GM12891 (cell line): ENCODE results near the gene SRSF7.

Experiments
- PAX5 ChIP-seq: IDR thresholded peaks from 2 replicates; pipeline ENCODE4 v1.6.1; 2011; ENCODE audit warnings: low read length, moderate library complexity, mild to moderate bottlenecking; ENCODE audit not compliant: insufficient read depth, severe bottlenecking
- POLR2A ChIP-seq: IDR thresholded peaks from 2 replicates; pipeline ENCODE4 v1.6.1; 2011; ENCODE audit warnings: low read depth, low read length, control low read depth
- POLR2AphosphoS5 ChIP-seq: IDR thresholded peaks from 2 replicates; pipeline ENCODE4 v1.6.1; 2011; ENCODE audit warnings: low read depth, low read length, control low read depth
- POU2F2 ChIP-seq: IDR thresholded peaks from 2 replicates; pipeline ENCODE4 v1.6.1; 2011; ENCODE audit warnings: low read depth, mild to moderate bottlenecking, control low read depth, low read length, moderate library complexity
- SPI1 ChIP-seq: IDR thresholded peaks from 2 replicates; pipeline ENCODE4 v1.6.1; 2011; ENCODE audit warnings: low read depth, low read length, control low read depth
- TAF1 ChIP-seq: IDR thresholded peaks from 2 replicates; pipeline ENCODE4 v1.6.1; 2011; ENCODE audit warnings: low read depth, low read length, control low read depth

DNA sequence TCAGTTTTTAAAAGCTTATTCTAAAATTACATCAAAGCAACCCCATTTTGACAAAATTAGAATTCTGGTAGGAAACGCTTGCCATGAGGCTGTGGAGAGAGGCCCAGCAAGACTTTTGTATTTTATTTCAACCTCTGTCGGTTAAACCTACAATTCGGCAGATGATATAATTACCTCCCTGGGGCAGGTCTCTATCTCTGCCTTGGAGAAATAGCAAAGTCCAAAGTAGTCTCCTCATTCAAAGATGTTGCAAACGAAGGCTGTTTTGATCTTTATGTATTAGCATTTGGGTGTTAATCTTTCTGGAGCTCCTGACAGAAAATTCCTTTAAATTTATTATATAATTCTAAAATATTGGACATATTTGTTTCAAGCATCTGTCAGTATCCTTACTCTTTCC is 49.6 kb downstream of the SRSF7 start:
- TF ChIP-seq TAF1 (no peak), POLR2A (no peak), SPI1 (no peak), POLR2AphosphoS5 (no peak), POU2F2 (no peak), PAX5 (no peak)
